HCT116 (cell line): ENCODE measurements around the gene WDFY2. TPM values are rescaled to one million over a fixed set of nuclear protein-coding genes. Genes with fewer than 3 reads are reported as not detected.

Experiments used
- ATAC-seq: fragments of 200-7000 bp; cut with Tn5 transposase; 2 replicates; pipeline ENCODE4 v1.9.1; 2020; ENCODE audit warnings: mild to moderate bottlenecking, moderate library complexity
- BruUV-seq: library from RNA; stranded (reverse); fragments of 400-500 nt; replicated peaks from 2 replicates; lab custom pipeline; 2021; lab: Mats Ljungman, UMichigan
- CTCF ChIA-PET: fragments of 300-600 bp; sonication (Branson Sonifier 250); formaldehyde crosslinking; loops from one replicate; lab custom pipeline; 2021; ENCODE audit warnings: antibody characterized with exemption; lab: Charles Lee
- POLR2A ChIA-PET: fragments of 300-600, 350-600 bp; sonication (Branson Sonifier 250); formaldehyde crosslinking; loops from one replicate; lab custom pipeline; 2021; ENCODE audit warnings: antibody characterized with exemption; lab: Charles Lee
- RAD21 ChIA-PET, 2 experiments: fragments of 300-600 bp; sonication (Branson Sonifier 250); formaldehyde crosslinking; loops; one replicate each; lab custom pipeline; 2023; ENCODE audit warnings: low total read pairs in 2 of 2; ENCODE audit not compliant: uncharacterized antibody in 2 of 2, unreplicated experiment in 2 of 2, low non-redundant PET in 1 of 2; lab: Charles Lee
- DNase-seq: peaks from one replicate; pipeline ENCODE4 v3.0.0-alpha.2; 2010; ENCODE audit warnings: low read depth, low spot score
- H2AFZ ChIP-seq: fragments of 200-600 bp; shearing (Covaris generic), sonication (generic); 2 replicates; pipeline ENCODE4 v1.6.1; 2017; ENCODE audit warnings: low read depth, mixed run types, mixed read lengths, antibody characterized with exemption, low read length; ENCODE audit not compliant: poor library complexity, severe bottlenecking
- H3K27ac ChIP-seq: 2 replicates; pipeline ENCODE4 v1.5.1; 2012; ENCODE audit warnings: low read depth, low read length
- H3K27me3 ChIP-seq: fragments of 200-600 bp; sonication (generic); 2 replicates; pipeline ENCODE4 v1.6.1; 2016; ENCODE audit warnings: mixed run types, low read length, mixed read lengths; ENCODE audit not compliant: insufficient read depth
- H3K36me3 ChIP-seq, 2 experiments: fragments of 200-500 bp in 1 of 2; fragments of 200-600 bp in 1 of 2; sonication (Bioruptor generic) in 1 of 2; sonication (generic) in 1 of 2; 2 replicates each; pipeline versions ENCODE4 v1.5.1 to v1.6.1; 2014 to 2016; ENCODE audit warnings: low read length in 2 of 2, inconsistent platforms in 1 of 2, mixed read lengths in 1 of 2, mixed run types in 1 of 2; ENCODE audit not compliant: insufficient read depth in 2 of 2, control insufficient read depth in 1 of 2
- H3K4me1 ChIP-seq, 2 experiments: fragments of 200-600 bp in 1 of 2; sonication (generic) in 1 of 2; 2 replicates each; pipeline versions ENCODE4 v1.5.1 to v1.6.1; 2012 to 2017; ENCODE audit warnings: low read length in 2 of 2, inconsistent platforms in 1 of 2, mild to moderate bottlenecking in 1 of 2, mixed read lengths in 1 of 2, mixed run types in 1 of 2, moderate library complexity in 1 of 2; ENCODE audit not compliant: insufficient read depth in 2 of 2, control insufficient read depth in 1 of 2
- H3K4me2 ChIP-seq: fragments of 200-600 bp; sonication (generic); 2 replicates; pipeline ENCODE4 v1.6.1; 2017; ENCODE audit warnings: mixed run types, low read length, mixed read lengths
- H3K4me3 ChIP-seq, 2 experiments: fragments of 200-600 bp in 1 of 2; sonication (generic) in 1 of 2; replicated peaks in 1 of 2; 2 replicates each; pipeline ENCODE4 v1.5.1; 2011 to 2016; ENCODE audit warnings: low read length in 2 of 2, control low read depth in 1 of 2, low read depth in 1 of 2, mild to moderate bottlenecking in 1 of 2, mixed read lengths in 1 of 2, mixed run types in 1 of 2
- H3K79me2 ChIP-seq: fragments of 200-600 bp; sonication (generic); 2 replicates; pipeline ENCODE4 v1.6.1; 2017; ENCODE audit warnings: mild to moderate bottlenecking, mixed run types, low read length, moderate library complexity, mixed read lengths; ENCODE audit not compliant: insufficient read depth
- H3K9ac ChIP-seq: fragments of 200-600 bp; sonication (generic); 2 replicates; pipeline ENCODE4 v1.6.1; 2016; ENCODE audit warnings: low read length, mixed read lengths
- H3K9me2 ChIP-seq: fragments of 200-600 bp; sonication (generic), shearing (Covaris generic); 2 replicates; pipeline ENCODE4 v1.6.1; 2017; ENCODE audit warnings: mixed run types, mild to moderate bottlenecking, moderate library complexity; ENCODE audit not compliant: insufficient read depth
- H3K9me3 ChIP-seq, 2 experiments: fragments of 200-500 bp in 1 of 2; fragments of 200-600 bp in 1 of 2; sonication (Bioruptor generic) in 1 of 2; sonication (generic) in 1 of 2; 2 replicates each; pipeline ENCODE4 v1.6.1; 2014 to 2017; ENCODE audit warnings: low read length in 2 of 2, mixed read lengths in 2 of 2, inconsistent platforms in 1 of 2, low read depth in 1 of 2, mild to moderate bottlenecking in 1 of 2, mixed run types in 1 of 2, moderate library complexity in 1 of 2; ENCODE audit not compliant: control insufficient read depth in 1 of 2, insufficient read depth in 1 of 2
- H4K20me1 ChIP-seq: fragments of 200-600 bp; sonication (generic), shearing (Covaris generic); 2 replicates; pipeline ENCODE4 v1.6.1; 2017; ENCODE audit warnings: mixed run types, mild to moderate bottlenecking, moderate library complexity; ENCODE audit not compliant: insufficient read depth
- ATF3 ChIP-seq: IDR thresholded peaks from 2 replicates; pipeline ENCODE4 v1.6.1; 2012
- EGR1 ChIP-seq: IDR thresholded peaks from 2 replicates; pipeline ENCODE4 v1.6.1; 2012; ENCODE audit warnings: low read depth
- EZH2phosphoT487 ChIP-seq: fragments of 200-600 bp; IDR thresholded peaks from 2 replicates; pipeline ENCODE4 v1.6.1; 2018; ENCODE audit warnings: antibody characterized with exemption, borderline replicate concordance
- FOSL1 ChIP-seq: IDR thresholded peaks from 2 replicates; pipeline ENCODE4 v1.6.1; 2012; ENCODE audit warnings: low read depth
- POLR2AphosphoS5 ChIP-seq: IDR thresholded peaks from 2 replicates; pipeline ENCODE4 v1.6.1; 2011; ENCODE audit warnings: mild to moderate bottlenecking, low read depth, low read length, moderate library complexity
- REST ChIP-seq: IDR thresholded peaks from 2 replicates; pipeline ENCODE4 v1.6.1; 2012; ENCODE audit warnings: low read depth
- SP1 ChIP-seq: IDR thresholded peaks from 2 replicates; pipeline ENCODE4 v1.6.1; 2012; ENCODE audit warnings: low read depth
- SRF ChIP-seq: IDR thresholded peaks from 2 replicates; pipeline ENCODE4 v1.6.1; 2012; ENCODE audit warnings: low read depth
- intact Hi-C: fragments of 100-400 bp; cut with micrococcal nuclease; formaldehyde crosslinking; loops from 2 replicates; pipeline ENCODE4 v1.10.0; 2022
- total RNA-seq: library from RNA; stranded (reverse); gene quantifications from one replicate; pipeline ENCODE4 v1.2.1, GENCODE V29; 2021; ENCODE audit not compliant: unreplicated experiment
- TF ChIP-seq, protein P1 (sequence below): IDR thresholded peaks from 2 replicates; pipeline ENCODE4 v1.6.1; 2011; ENCODE audit warnings: mild to moderate bottlenecking, low read length, moderate library complexity; ENCODE audit not compliant: insufficient replicate concordance; ENCODE audit errors: extremely low read depth
- TF ChIP-seq, protein P2 (sequence below), 3 experiments: fragments of 200-600 bp in 1 of 3; sonication (generic) in 1 of 3; IDR thresholded peaks in 2 of 3; conservative IDR thresholded peaks in 1 of 3; 2 replicates each; pipeline ENCODE4 v1.5.1; 2012 to 2017; ENCODE audit warnings: low read depth in 2 of 3, low read length in 2 of 3, antibody characterized with exemption in 1 of 3, borderline replicate concordance in 1 of 3, control low read depth in 1 of 3, mild to moderate bottlenecking in 1 of 3, mixed read lengths in 1 of 3, mixed run types in 1 of 3, moderate library complexity in 1 of 3; ENCODE audit not compliant: insufficient read depth in 1 of 3

WDFY2 gene
- total RNA-seq, 1 experiment from 2014 or later = 6.1 TPM

DNA sequence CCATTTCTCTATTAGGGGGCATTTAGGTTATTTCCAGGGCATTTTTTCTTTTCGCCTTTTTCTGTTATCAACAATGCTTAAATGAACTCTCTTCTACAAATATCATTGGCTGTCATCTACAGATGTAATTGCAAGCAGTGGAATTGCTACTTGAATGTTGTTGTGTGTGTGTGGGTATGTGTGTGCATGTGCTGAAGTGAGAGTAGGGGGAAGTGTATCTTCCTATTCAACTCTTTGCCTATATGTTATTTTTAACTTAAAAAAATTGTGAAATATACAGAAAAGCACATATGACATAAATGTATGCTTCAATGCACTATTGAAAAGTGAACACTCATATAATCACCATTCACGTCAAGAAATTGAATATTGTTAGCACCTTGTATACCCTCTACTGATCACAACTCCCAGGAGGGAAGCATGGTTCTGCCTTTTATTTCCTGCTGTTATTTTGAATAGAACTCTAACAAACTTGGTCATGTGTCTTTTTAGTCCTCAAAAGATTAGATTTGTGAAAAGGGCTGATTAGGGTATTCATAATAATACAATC, 24.7 kb downstream of the WDFY2 start:
- Histone ChIP-seq H3K9ac (no peak overlapping the region), H3K9me2 (0 out of 2 replicates have a peak, but pooled peaks cover 3% of the 10 kb centered on the region), H3K4me3 (no peak overlapping the region), H3K4me2 (no peak overlapping the region), H3K79me2 (no peaks in the 10 kb centered on the region), H3K4me1 (no peaks in the 10 kb centered on the region; a peak in 1 of 4 replicates), H3K36me3 (no peaks in the 10 kb centered on the region), H4K20me1 (no peaks in the 10 kb centered on the region), H3K27ac (no peak overlapping the region), H2AFZ (no peak overlapping the region), H3K9me3 (0 out of 4 replicates have a peak, but pooled peaks cover 0 to 3% of the 10 kb centered on the region in 2 experiments), H3K27me3 (no peaks in the 10 kb centered on the region)
- ChIA-PET CTCF (no interaction called here), RAD21 (no interaction called here), POLR2A (no interaction called here)
- intact Hi-C loops = no loop called here
- no TSS peak for BruUV-seq
- no peak for DNase-seq
- ATAC-seq = no peak
- no peak for TF ChIP-seq EZH2phosphoT487
- TF ChIP-seq SP1 = no peak
- no peak for TF ChIP-seq REST
- TF ChIP-seq POLR2AphosphoS5 = no peak

GRCh38 chr13:51612867-51613266, 28.6 kb downstream of the WDFY2 start:
- Histone ChIP-seq H3K36me3 (no peaks in the 10 kb centered on the region), H3K9me2 (0 out of 2 replicates have a peak, but pooled peaks cover 3% of the 10 kb centered on the region), H3K27ac (no peak overlapping the region), H3K27me3 (no peaks in the 10 kb centered on the region), H3K9ac (no peak overlapping the region), H3K4me3 (no peak overlapping the region), H2AFZ (no peak overlapping the region), H3K4me1 (no peaks in the 10 kb centered on the region), H3K4me2 (no peak overlapping the region), H4K20me1 (no peaks in the 10 kb centered on the region), H3K79me2 (no peaks in the 10 kb centered on the region), H3K9me3 (0 out of 4 replicates have a peak, but pooled peaks cover 0 to under 1% of the 10 kb centered on the region in 2 experiments)
- CTCF ChIA-PET = no interaction called here
- no peak for ATAC-seq
- RAD21 ChIA-PET = no interaction called here
- intact Hi-C loops = no loop called here
- POLR2A ChIA-PET = no interaction called here
- DNase-seq = no peak
- no peak for TF ChIP-seq EGR1
- no peak for TF ChIP-seq SRF
- TF ChIP-seq EZH2phosphoT487 = no peak
- TF ChIP-seq FOSL1 = no peak
- no peak for TF ChIP-seq ATF3
- TF ChIP-seq, protein P1, sequence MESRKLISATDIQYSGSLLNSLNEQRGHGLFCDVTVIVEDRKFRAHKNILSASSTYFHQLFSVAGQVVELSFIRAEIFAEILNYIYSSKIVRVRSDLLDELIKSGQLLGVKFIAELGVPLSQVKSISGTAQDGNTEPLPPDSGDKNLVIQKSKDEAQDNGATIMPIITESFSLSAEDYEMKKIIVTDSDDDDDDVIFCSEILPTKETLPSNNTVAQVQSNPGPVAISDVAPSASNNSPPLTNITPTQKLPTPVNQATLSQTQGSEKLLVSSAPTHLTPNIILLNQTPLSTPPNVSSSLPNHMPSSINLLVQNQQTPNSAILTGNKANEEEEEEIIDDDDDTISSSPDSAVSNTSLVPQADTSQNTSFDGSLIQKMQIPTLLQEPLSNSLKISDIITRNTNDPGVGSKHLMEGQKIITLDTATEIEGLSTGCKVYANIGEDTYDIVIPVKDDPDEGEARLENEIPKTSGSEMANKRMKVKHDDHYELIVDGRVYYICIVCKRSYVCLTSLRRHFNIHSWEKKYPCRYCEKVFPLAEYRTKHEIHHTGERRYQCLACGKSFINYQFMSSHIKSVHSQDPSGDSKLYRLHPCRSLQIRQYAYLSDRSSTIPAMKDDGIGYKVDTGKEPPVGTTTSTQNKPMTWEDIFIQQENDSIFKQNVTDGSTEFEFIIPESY = no peak
- TF ChIP-seq, protein P2, sequence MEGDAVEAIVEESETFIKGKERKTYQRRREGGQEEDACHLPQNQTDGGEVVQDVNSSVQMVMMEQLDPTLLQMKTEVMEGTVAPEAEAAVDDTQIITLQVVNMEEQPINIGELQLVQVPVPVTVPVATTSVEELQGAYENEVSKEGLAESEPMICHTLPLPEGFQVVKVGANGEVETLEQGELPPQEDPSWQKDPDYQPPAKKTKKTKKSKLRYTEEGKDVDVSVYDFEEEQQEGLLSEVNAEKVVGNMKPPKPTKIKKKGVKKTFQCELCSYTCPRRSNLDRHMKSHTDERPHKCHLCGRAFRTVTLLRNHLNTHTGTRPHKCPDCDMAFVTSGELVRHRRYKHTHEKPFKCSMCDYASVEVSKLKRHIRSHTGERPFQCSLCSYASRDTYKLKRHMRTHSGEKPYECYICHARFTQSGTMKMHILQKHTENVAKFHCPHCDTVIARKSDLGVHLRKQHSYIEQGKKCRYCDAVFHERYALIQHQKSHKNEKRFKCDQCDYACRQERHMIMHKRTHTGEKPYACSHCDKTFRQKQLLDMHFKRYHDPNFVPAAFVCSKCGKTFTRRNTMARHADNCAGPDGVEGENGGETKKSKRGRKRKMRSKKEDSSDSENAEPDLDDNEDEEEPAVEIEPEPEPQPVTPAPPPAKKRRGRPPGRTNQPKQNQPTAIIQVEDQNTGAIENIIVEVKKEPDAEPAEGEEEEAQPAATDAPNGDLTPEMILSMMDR (IDR thresholded peaks at IDR 0.05 in 2 of 3, conservative IDR thresholded peaks at IDR 0.05 in 1 of 3; ENCODE audit: borderline replicate concordance in 1 of 3, insufficient read depth in 1 of 3, low read depth in 2 of 3, low read length in 2 of 3) = no peak
- no TSS peak for BruUV-seq
